Dendritic cell treated with granulocyte-macrophage colony-stimulating factor and Interleukin-4, amounts not matched to agents 40 ng/mL and 50 ng/mL, for 4 days (primary cell): Measurements from ENCODE around the gene AMBRA1.
"Not testable (repeated sequence)": the region's sequence is repeated elsewhere in the genome, so short reads cannot be mapped to it uniquely, and the experiment has no call there.

Source experiments
- H3K27ac Mint-ChIP-seq: one replicate; pipeline ENCODE4 v1.8.0; 2022; ENCODE audit warnings: mild to moderate bottlenecking, mixed read lengths
- H3K27me3 Mint-ChIP-seq: one replicate; pipeline ENCODE4 v1.8.0; 2022; ENCODE audit warnings: mild to moderate bottlenecking, mixed read lengths
- H3K36me3 Mint-ChIP-seq: one replicate; pipeline ENCODE4 v1.8.0; 2022; ENCODE audit warnings: low read depth, mixed read lengths
- H3K4me1 Mint-ChIP-seq: one replicate; pipeline ENCODE4 v1.8.0; 2022; ENCODE audit warnings: low read depth, mixed read lengths
- H3K4me3 Mint-ChIP-seq: one replicate; pipeline ENCODE4 v1.8.0; 2022; ENCODE audit warnings: mild to moderate bottlenecking, moderate library complexity, mixed read lengths
- H3K9me3 Mint-ChIP-seq: one replicate; pipeline ENCODE4 v1.8.0; 2022; ENCODE audit warnings: mixed read lengths
- intact Hi-C: fragments of 100-400 bp; cut with micrococcal nuclease; formaldehyde crosslinking; loops from one replicate; pipeline ENCODE4 v1.15.0; 2022

Gene AMBRA1

GRCh38 chr11:46374815-46375214, 219.0 kb downstream of the AMBRA1 start:
- Mint-ChIP-seq H3K4me3 (no peak overlapping the region), H3K27me3 (no peaks in the 10 kb centered on the region), H3K36me3 (peaks cover 98% of the 10 kb centered on the region), H3K27ac (no peak overlapping the region), H3K4me1 (peaks cover 27% of the 10 kb centered on the region), H3K9me3 (no peaks in the 10 kb centered on the region)
- intact Hi-C loops: no loop called here

GRCh38 chr11:46373787-46374740, 219.8 kb downstream of the AMBRA1 start:
- intact Hi-C loops: no loop called here
- H3K27ac Mint-ChIP-seq: no peak overlapping the region
- H3K9me3 Mint-ChIP-seq: no peaks in the 10 kb centered on the region
- no peaks in the 10 kb centered on the region for H3K27me3 Mint-ChIP-seq
- H3K4me3 Mint-ChIP-seq: no peak overlapping the region
- H3K4me1 Mint-ChIP-seq: peaks cover 20% of the 10 kb centered on the region
- peaks cover 100% of the 10 kb centered on the region for H3K36me3 Mint-ChIP-seq

- H3K27me3 Mint-ChIP-seq, H3K4me3 Mint-ChIP-seq, H3K27ac Mint-ChIP-seq, H3K4me1 Mint-ChIP-seq, H3K9me3 Mint-ChIP-seq, intact Hi-C loops: not testable (repeated sequence)
- peaks cover 100% of the 10 kb centered on the region for H3K36me3 Mint-ChIP-seq
These were observed 221.3 kb downstream of the AMBRA1 start for GRCh38 chr11:46372501-46372900.

- Mint-ChIP-seq H3K27me3 (no peaks in the 10 kb centered on the region), H3K4me3 (no peak overlapping the region), H3K4me1 (peaks cover 10% of the 10 kb centered on the region), H3K9me3 (no peaks in the 10 kb centered on the region), H3K36me3 (peaks cover 100% of the 10 kb centered on the region), H3K27ac (no peak overlapping the region)
- intact Hi-C loops: no loop called here
These were observed 221.7 kb downstream of the AMBRA1 start for GRCh38 chr11:46372086-46372485.

- intact Hi-C loops, H3K9me3 Mint-ChIP-seq, H3K27ac Mint-ChIP-seq, H3K27me3 Mint-ChIP-seq, H3K4me3 Mint-ChIP-seq: not testable (repeated sequence)
- Mint-ChIP-seq H3K36me3 (peaks cover 100% of the 10 kb centered on the region), H3K4me1 (peaks cover 18% of the 10 kb centered on the region)
These were observed 222.6 kb downstream of the AMBRA1 start for GRCh38 chr11:46371262-46371661.

- Mint-ChIP-seq H3K9me3 (no peaks in the 10 kb centered on the region), H3K36me3 (peaks cover 99% of the 10 kb centered on the region), H3K4me1 (peaks cover 28% of the 10 kb centered on the region)
These were observed 223.6 kb downstream of the AMBRA1 start for GRCh38 chr11:46370253-46370652.

GRCh38 chr11:46369458-46370152, 224.2 kb downstream of the AMBRA1 start:
- H3K36me3 Mint-ChIP-seq: peaks cover 99% of the 10 kb centered on the region
- H3K9me3 Mint-ChIP-seq: no peaks in the 10 kb centered on the region
- no peak overlapping the region for H3K27ac Mint-ChIP-seq
- H3K27me3 Mint-ChIP-seq: no peaks in the 10 kb centered on the region
- no peak overlapping the region for H3K4me3 Mint-ChIP-seq
- peaks cover 34% of the 10 kb centered on the region for H3K4me1 Mint-ChIP-seq
- intact Hi-C loops: no loop called here

More at GRCh38 chr11:46370253-46370652, 223.6 kb downstream of the AMBRA1 start:
- H3K27me3 Mint-ChIP-seq: no peaks in the 10 kb centered on the region
- intact Hi-C loops: no loop called here
- no peak overlapping the region for H3K4me3 Mint-ChIP-seq
- H3K27ac Mint-ChIP-seq: no peak overlapping the region

- H3K27me3 Mint-ChIP-seq: no peaks in the 10 kb centered on the region
- H3K4me1 Mint-ChIP-seq: peaks cover 52% of the 10 kb centered on the region
- no peak overlapping the region for H3K27ac Mint-ChIP-seq
- peaks cover 89% of the 10 kb centered on the region for H3K36me3 Mint-ChIP-seq
- intact Hi-C loops: loop anchor here (1.0 kb wide), 1 partner anchor 16 kb away; no protein-coding TSS in a partner anchor
- no peak overlapping the region for H3K4me3 Mint-ChIP-seq
- H3K9me3 Mint-ChIP-seq: no peaks in the 10 kb centered on the region
These were observed 225.9 kb downstream of the AMBRA1 start for GRCh38 chr11:46367916-46368267.

GRCh38 chr11:46367244-46367915, 226.4 kb downstream of the AMBRA1 start:
- Mint-ChIP-seq H3K4me1 (peaks cover 52% of the 10 kb centered on the region), H3K27ac (no peak overlapping the region), H3K9me3 (no peaks in the 10 kb centered on the region), H3K36me3 (peaks cover 84% of the 10 kb centered on the region), H3K27me3 (no peaks in the 10 kb centered on the region), H3K4me3 (no peak overlapping the region)
- intact Hi-C loops: loop anchor here (1.0 kb wide), 1 partner anchor 15 kb away; no protein-coding TSS in a partner anchor

GRCh38 chr11:46366661-46367161, 227.1 kb downstream of the AMBRA1 start:
- no peaks in the 10 kb centered on the region for H3K9me3 Mint-ChIP-seq
- no peaks in the 10 kb centered on the region for H3K27me3 Mint-ChIP-seq
- H3K4me3 Mint-ChIP-seq: no peak overlapping the region
- peaks cover 77% of the 10 kb centered on the region for H3K36me3 Mint-ChIP-seq
- peaks cover 58% of the 10 kb centered on the region for H3K4me1 Mint-ChIP-seq
- intact Hi-C loops: loop anchor here (1.0 kb wide), 1 partner anchor 14 kb away; no protein-coding TSS in a partner anchor
- no peak overlapping the region for H3K27ac Mint-ChIP-seq

- no peaks in the 10 kb centered on the region for H3K9me3 Mint-ChIP-seq
- no peak overlapping the region for H3K4me3 Mint-ChIP-seq
- H3K4me1 Mint-ChIP-seq: peaks cover 63% of the 10 kb centered on the region
- intact Hi-C loops: no loop called here
- peaks cover 73% of the 10 kb centered on the region for H3K36me3 Mint-ChIP-seq
- H3K27ac Mint-ChIP-seq: no peak overlapping the region
- H3K27me3 Mint-ChIP-seq: no peaks in the 10 kb centered on the region
These were observed 227.6 kb downstream of the AMBRA1 start for GRCh38 chr11:46366260-46366659.

GRCh38 chr11:46364791-46365190, 229.0 kb downstream of the AMBRA1 start:
- Mint-ChIP-seq H3K27ac (peak overlapping the region; percentile 91), H3K36me3 (peaks cover 58% of the 10 kb centered on the region), H3K9me3 (no peaks in the 10 kb centered on the region), H3K27me3 (no peaks in the 10 kb centered on the region), H3K4me1 (peaks cover 74% of the 10 kb centered on the region), H3K4me3 (no peak overlapping the region)
- intact Hi-C loops: no loop called here

- Mint-ChIP-seq H3K27me3 (no peaks in the 10 kb centered on the region), H3K4me3 (peak overlapping the region; percentile 2), H3K4me1 (peaks cover 74% of the 10 kb centered on the region), H3K27ac (peak overlapping the region; percentile 91), H3K36me3 (peaks cover 51% of the 10 kb centered on the region), H3K9me3 (no peaks in the 10 kb centered on the region)
- intact Hi-C loops: no loop called here
These were observed 229.8 kb downstream of the AMBRA1 start for GRCh38 chr11:46364056-46364455.
